ENCODE data around the gene SMOC2. TPM values are rescaled to one million over a fixed set of nuclear protein-coding genes. Genes with fewer than 3 reads are reported as not detected.

The SMOC2 gene
- total RNA-seq, 2 experiments from 2014 or later = not detected

- Mint-ChIP-seq H3K4me1 (no peaks in the 10 kb centered on the region), H3K27me3 (no peaks in the 10 kb centered on the region), H3K9me3 (no peaks in the 10 kb centered on the region), H3K36me3 (ENCODE audit: low read depth) (no peaks in the 10 kb centered on the region), H3K27ac (no peak overlapping the region), H3K4me3 (no peak overlapping the region)
- ChIA-PET POLR2A (no interaction called here), CTCF (no interaction called here)
- DNase-seq = no peak
Measured at GRCh38 chr6:168496139-168496996, 55.4 kb downstream of the SMOC2 start.

GRCh38 chr6:168496997-168497331, 56.0 kb downstream of the SMOC2 start:
- ChIA-PET POLR2A (no interaction called here), CTCF (no interaction called here)
- no peak overlapping the region for H3K4me3 Mint-ChIP-seq
- H3K36me3 Mint-ChIP-seq (ENCODE audit: low read depth) = no peaks in the 10 kb centered on the region
- no peaks in the 10 kb centered on the region for H3K27me3 Mint-ChIP-seq
- no peaks in the 10 kb centered on the region for H3K9me3 Mint-ChIP-seq
- DNase-seq = no peak
- no peaks in the 10 kb centered on the region for H3K4me1 Mint-ChIP-seq
- H3K27ac Mint-ChIP-seq = no peak overlapping the region

- H3K27ac Mint-ChIP-seq = no peak overlapping the region
- no peaks in the 10 kb centered on the region for H3K9me3 Mint-ChIP-seq
- ChIA-PET CTCF (no interaction called here), POLR2A (no interaction called here)
- no peaks in the 10 kb centered on the region for H3K4me1 Mint-ChIP-seq
- H3K27me3 Mint-ChIP-seq = no peaks in the 10 kb centered on the region
- no peak overlapping the region for H3K4me3 Mint-ChIP-seq
- H3K36me3 Mint-ChIP-seq (ENCODE audit: low read depth) = no peaks in the 10 kb centered on the region
- no peak for DNase-seq
Measured at GRCh38 chr6:168497381-168497780, 56.4 kb downstream of the SMOC2 start.

- CTCF ChIA-PET = no interaction called here
- Mint-ChIP-seq H3K4me1 (no peaks in the 10 kb centered on the region), H3K9me3 (no peaks in the 10 kb centered on the region), H3K4me3 (no peak overlapping the region), H3K36me3 (ENCODE audit: low read depth) (no peaks in the 10 kb centered on the region), H3K27ac (no peak overlapping the region), H3K27me3 (no peaks in the 10 kb centered on the region)
- POLR2A ChIA-PET = no interaction called here
- DNase-seq = no peak
Measured at GRCh38 chr6:168498161-168498843, 57.3 kb downstream of the SMOC2 start.

- POLR2A ChIA-PET = no interaction called here
- Mint-ChIP-seq H3K9me3 (no peaks in the 10 kb centered on the region), H3K27me3 (no peaks in the 10 kb centered on the region), H3K36me3 (ENCODE audit: low read depth) (no peaks in the 10 kb centered on the region), H3K4me3 (no peak overlapping the region), H3K27ac (no peak overlapping the region), H3K4me1 (no peaks in the 10 kb centered on the region)
- CTCF ChIA-PET = no interaction called here
- no peak for DNase-seq
Measured at GRCh38 chr6:168499045-168499650, 58.2 kb downstream of the SMOC2 start.

- Mint-ChIP-seq H3K4me3 (no peak overlapping the region), H3K9me3 (no peaks in the 10 kb centered on the region), H3K36me3 (ENCODE audit: low read depth) (no peaks in the 10 kb centered on the region), H3K27ac (no peak overlapping the region), H3K27me3 (no peaks in the 10 kb centered on the region), H3K4me1 (no peaks in the 10 kb centered on the region)
- DNase-seq = no peak
- ChIA-PET CTCF (no interaction called here), POLR2A (no interaction called here)
Measured at GRCh38 chr6:168500519-168500918, 59.5 kb downstream of the SMOC2 start.

- no peaks in the 10 kb centered on the region for H3K27me3 Mint-ChIP-seq
- H3K27ac Mint-ChIP-seq = no peak overlapping the region
- H3K4me1 Mint-ChIP-seq = no peaks in the 10 kb centered on the region
- ChIA-PET POLR2A (no interaction called here), CTCF (no interaction called here)
- H3K36me3 Mint-ChIP-seq (ENCODE audit: low read depth) = no peaks in the 10 kb centered on the region
- no peak overlapping the region for H3K4me3 Mint-ChIP-seq
- no peaks in the 10 kb centered on the region for H3K9me3 Mint-ChIP-seq
- no peak for DNase-seq
Measured at GRCh38 chr6:168501561-168501960, 60.6 kb downstream of the SMOC2 start.

- Mint-ChIP-seq H3K4me3 (no peak overlapping the region), H3K36me3 (ENCODE audit: low read depth) (no peaks in the 10 kb centered on the region), H3K27ac (no peak overlapping the region), H3K27me3 (no peaks in the 10 kb centered on the region), H3K4me1 (no peaks in the 10 kb centered on the region), H3K9me3 (no peaks in the 10 kb centered on the region)
- ChIA-PET POLR2A (no interaction called here), CTCF (no interaction called here)
- no peak for DNase-seq
Measured at GRCh38 chr6:168504366-168504765, 63.4 kb downstream of the SMOC2 start.

- Mint-ChIP-seq H3K36me3 (ENCODE audit: low read depth) (no peaks in the 10 kb centered on the region), H3K4me3 (no peak overlapping the region), H3K27me3 (no peaks in the 10 kb centered on the region), H3K4me1 (no peaks in the 10 kb centered on the region), H3K27ac (no peak overlapping the region), H3K9me3 (no peaks in the 10 kb centered on the region)
- CTCF ChIA-PET = no interaction called here
- POLR2A ChIA-PET = no interaction called here
- no peak for DNase-seq
Measured at GRCh38 chr6:168506460-168506859, 65.5 kb downstream of the SMOC2 start.

- no peak overlapping the region for H3K27ac Mint-ChIP-seq
- no peak overlapping the region for H3K4me3 Mint-ChIP-seq
- no peaks in the 10 kb centered on the region for H3K36me3 Mint-ChIP-seq (ENCODE audit: low read depth)
- ChIA-PET CTCF (no interaction called here), POLR2A (no interaction called here)
- no peaks in the 10 kb centered on the region for H3K27me3 Mint-ChIP-seq
- DNase-seq = no peak
- H3K4me1 Mint-ChIP-seq = no peaks in the 10 kb centered on the region
- no peaks in the 10 kb centered on the region for H3K9me3 Mint-ChIP-seq
Measured at GRCh38 chr6:168507297-168507696, 66.3 kb downstream of the SMOC2 start.

- Mint-ChIP-seq H3K4me1 (no peaks in the 10 kb centered on the region), H3K36me3 (ENCODE audit: low read depth) (no peaks in the 10 kb centered on the region), H3K4me3 (no peak overlapping the region), H3K27me3 (no peaks in the 10 kb centered on the region), H3K9me3 (no peaks in the 10 kb centered on the region), H3K27ac (no peak overlapping the region)
- CTCF ChIA-PET = no interaction called here
- POLR2A ChIA-PET = no interaction called here
- no peak for DNase-seq
Measured at GRCh38 chr6:168507730-168508129, 66.7 kb downstream of the SMOC2 start.

- no peaks in the 10 kb centered on the region for H3K27me3 Mint-ChIP-seq
- DNase-seq = no peak
- POLR2A ChIA-PET = no interaction called here
- H3K9me3 Mint-ChIP-seq = no peaks in the 10 kb centered on the region
- H3K27ac Mint-ChIP-seq = no peak overlapping the region
- no peaks in the 10 kb centered on the region for H3K4me1 Mint-ChIP-seq
- CTCF ChIA-PET = no interaction called here
- H3K36me3 Mint-ChIP-seq (ENCODE audit: low read depth) = no peaks in the 10 kb centered on the region
- H3K4me3 Mint-ChIP-seq = no peak overlapping the region
Measured at GRCh38 chr6:168508903-168509302, 67.9 kb downstream of the SMOC2 start.

- Mint-ChIP-seq H3K36me3 (ENCODE audit: low read depth) (no peaks in the 10 kb centered on the region), H3K4me3 (no peak overlapping the region), H3K9me3 (no peaks in the 10 kb centered on the region), H3K27me3 (no peaks in the 10 kb centered on the region), H3K27ac (no peak overlapping the region), H3K4me1 (no peaks in the 10 kb centered on the region)
- ChIA-PET POLR2A (no interaction called here), CTCF (no interaction called here)
- no peak for DNase-seq
Measured at GRCh38 chr6:168513766-168514165, 72.8 kb downstream of the SMOC2 start.

- CTCF ChIA-PET = no interaction called here
- H3K27ac Mint-ChIP-seq = no peak overlapping the region
- H3K27me3 Mint-ChIP-seq = no peaks in the 10 kb centered on the region
- H3K4me3 Mint-ChIP-seq = no peak overlapping the region
- no peaks in the 10 kb centered on the region for H3K4me1 Mint-ChIP-seq
- no peak for DNase-seq
- no peaks in the 10 kb centered on the region for H3K36me3 Mint-ChIP-seq (ENCODE audit: low read depth)
- POLR2A ChIA-PET = no interaction called here
- peaks cover under 1% of the 10 kb centered on the region for H3K9me3 Mint-ChIP-seq
Measured at GRCh38 chr6:168514216-168514615, 73.2 kb downstream of the SMOC2 start.

Measured in activated CD4-positive, alpha-beta memory T cell treated with anti-CD3 and anti-CD28 coated beads, Interleukin-2, amount 10 ng/mL, durations not matched to agents 7 days and 5 days (primary cell).